Measurements from ENCODE around the gene CAMTA1.

GRCh38 chr1:7046891-7047290 lies 261.6 kb downstream of the CAMTA1 start:
- TF ChIP-seq CTCF (IDR thresholded peaks at IDR 0.05) (no peak), POLR2A (IDR thresholded peaks at IDR 0.05) (no peak)
